H1 (cell line): ENCODE results near the gene LCLAT1. TPM values are rescaled to one million over a fixed set of nuclear protein-coding genes. Genes with fewer than 3 reads are reported as not detected.

Experiments used
- BCL11A ChIP-seq, 2 experiments: IDR thresholded peaks; one replicate each; pipeline ENCODE4 v1.6.1; 2011; ENCODE audit warnings: low read depth in 2 of 2, low read length in 2 of 2, mild to moderate bottlenecking in 2 of 2
- CHD2 ChIP-seq: IDR thresholded peaks from 2 replicates; pipeline ENCODE4 v1.6.1; 2012; ENCODE audit warnings: low read length, improper control_type of control experiment
- E2F6 ChIP-seq: IDR thresholded peaks from 2 replicates; pipeline ENCODE4 v1.6.1; 2012; ENCODE audit warnings: inconsistent platforms
- FOSL1 ChIP-seq: IDR thresholded peaks from 2 replicates; pipeline ENCODE4 v1.6.1; 2011; ENCODE audit warnings: mild to moderate bottlenecking, low read depth, low read length, moderate library complexity; ENCODE audit not compliant: insufficient read depth
- HDAC2 ChIP-seq, 2 experiments: fragments of 300-600 bp in 1 of 2; sonication (generic) in 1 of 2; IDR thresholded peaks; 2 replicates each; pipeline ENCODE4 v1.6.1; 2011 to 2012; ENCODE audit warnings: low read depth in 2 of 2, low read length in 2 of 2, mild to moderate bottlenecking in 2 of 2, moderate library complexity in 2 of 2, borderline replicate concordance in 1 of 2, inconsistent platforms in 1 of 2
- JUN ChIP-seq: IDR thresholded peaks from 2 replicates; pipeline ENCODE4 v1.6.1; 2011; ENCODE audit warnings: low read depth, mild to moderate bottlenecking, improper control_type of control experiment, low read length
- KDM1A ChIP-seq: fragments of 200-600, 300-600 bp; sonication (generic); IDR thresholded peaks from 2 replicates; pipeline ENCODE4 v1.7.1; 2016; ENCODE audit warnings: mild to moderate bottlenecking, low read length, borderline replicate concordance
- PHF8 ChIP-seq: fragments of 200-600 bp; sonication (generic); conservative IDR thresholded peaks from 2 replicates; pipeline ENCODE4 v1.7.1; 2012; ENCODE audit warnings: low read depth, mild to moderate bottlenecking, inconsistent platforms, low read length, moderate library complexity
- SAP30 ChIP-seq: fragments of 300-600 bp; sonication (generic); IDR thresholded peaks from 2 replicates; pipeline ENCODE4 v1.7.1; 2012; ENCODE audit warnings: low read length, moderate library complexity, mild to moderate bottlenecking, inconsistent platforms; ENCODE audit not compliant: insufficient read depth, insufficient replicate concordance
- SIX5 ChIP-seq: IDR thresholded peaks from 2 replicates; pipeline ENCODE4 v1.6.1; 2011; ENCODE audit warnings: mild to moderate bottlenecking, low read depth, low read length
- polyA plus RNA-seq, 7 experiments: library from polyadenylated mRNA; depleted of rRNA in 3 of 7; stranded (reverse) in 5 of 7; unstranded in 2 of 7; fragments of >200 nt in 5 of 7; fragments of 200-250 nt in 2 of 7; gene quantifications; 1 replicate in 5 of 7; 2 replicates in 1 of 7; 4 replicates in 1 of 7; pipeline versions ENCODE4 v1.2.1 to v1.2.3, GENCODE V29; 2011 to 2013; ENCODE audit warnings: missing spikeins in 2 of 7, mixed read lengths in 2 of 7
- total RNA-seq: library from RNA; stranded (reverse); fragmentation: NEBNext Ultra II Directional; extraction: Animal tissue kit (Norgen Biotek cat#: 25700); gene quantifications from 2 replicates; pipeline ENCODE4 v1.2.1, GENCODE V29; 2021
- TF ChIP-seq, protein P1 (sequence below): fragments of 300-600 bp; sonication (generic); IDR thresholded peaks from 2 replicates; pipeline ENCODE4 v1.7.1; 2012; ENCODE audit warnings: low read length, moderate library complexity, mild to moderate bottlenecking, inconsistent platforms; ENCODE audit not compliant: insufficient replicate concordance

Gene LCLAT1
- total and polyA plus RNA-seq, 2 of the 8 experiments (the other 6 are each of a cell fraction or from before 2014, with no cell fraction given) = 7.6 to 22.0 TPM

GRCh38 chr2:30684516-30684915, 237.5 kb downstream of the LCLAT1 start (continued):
- TF ChIP-seq, protein P1, sequence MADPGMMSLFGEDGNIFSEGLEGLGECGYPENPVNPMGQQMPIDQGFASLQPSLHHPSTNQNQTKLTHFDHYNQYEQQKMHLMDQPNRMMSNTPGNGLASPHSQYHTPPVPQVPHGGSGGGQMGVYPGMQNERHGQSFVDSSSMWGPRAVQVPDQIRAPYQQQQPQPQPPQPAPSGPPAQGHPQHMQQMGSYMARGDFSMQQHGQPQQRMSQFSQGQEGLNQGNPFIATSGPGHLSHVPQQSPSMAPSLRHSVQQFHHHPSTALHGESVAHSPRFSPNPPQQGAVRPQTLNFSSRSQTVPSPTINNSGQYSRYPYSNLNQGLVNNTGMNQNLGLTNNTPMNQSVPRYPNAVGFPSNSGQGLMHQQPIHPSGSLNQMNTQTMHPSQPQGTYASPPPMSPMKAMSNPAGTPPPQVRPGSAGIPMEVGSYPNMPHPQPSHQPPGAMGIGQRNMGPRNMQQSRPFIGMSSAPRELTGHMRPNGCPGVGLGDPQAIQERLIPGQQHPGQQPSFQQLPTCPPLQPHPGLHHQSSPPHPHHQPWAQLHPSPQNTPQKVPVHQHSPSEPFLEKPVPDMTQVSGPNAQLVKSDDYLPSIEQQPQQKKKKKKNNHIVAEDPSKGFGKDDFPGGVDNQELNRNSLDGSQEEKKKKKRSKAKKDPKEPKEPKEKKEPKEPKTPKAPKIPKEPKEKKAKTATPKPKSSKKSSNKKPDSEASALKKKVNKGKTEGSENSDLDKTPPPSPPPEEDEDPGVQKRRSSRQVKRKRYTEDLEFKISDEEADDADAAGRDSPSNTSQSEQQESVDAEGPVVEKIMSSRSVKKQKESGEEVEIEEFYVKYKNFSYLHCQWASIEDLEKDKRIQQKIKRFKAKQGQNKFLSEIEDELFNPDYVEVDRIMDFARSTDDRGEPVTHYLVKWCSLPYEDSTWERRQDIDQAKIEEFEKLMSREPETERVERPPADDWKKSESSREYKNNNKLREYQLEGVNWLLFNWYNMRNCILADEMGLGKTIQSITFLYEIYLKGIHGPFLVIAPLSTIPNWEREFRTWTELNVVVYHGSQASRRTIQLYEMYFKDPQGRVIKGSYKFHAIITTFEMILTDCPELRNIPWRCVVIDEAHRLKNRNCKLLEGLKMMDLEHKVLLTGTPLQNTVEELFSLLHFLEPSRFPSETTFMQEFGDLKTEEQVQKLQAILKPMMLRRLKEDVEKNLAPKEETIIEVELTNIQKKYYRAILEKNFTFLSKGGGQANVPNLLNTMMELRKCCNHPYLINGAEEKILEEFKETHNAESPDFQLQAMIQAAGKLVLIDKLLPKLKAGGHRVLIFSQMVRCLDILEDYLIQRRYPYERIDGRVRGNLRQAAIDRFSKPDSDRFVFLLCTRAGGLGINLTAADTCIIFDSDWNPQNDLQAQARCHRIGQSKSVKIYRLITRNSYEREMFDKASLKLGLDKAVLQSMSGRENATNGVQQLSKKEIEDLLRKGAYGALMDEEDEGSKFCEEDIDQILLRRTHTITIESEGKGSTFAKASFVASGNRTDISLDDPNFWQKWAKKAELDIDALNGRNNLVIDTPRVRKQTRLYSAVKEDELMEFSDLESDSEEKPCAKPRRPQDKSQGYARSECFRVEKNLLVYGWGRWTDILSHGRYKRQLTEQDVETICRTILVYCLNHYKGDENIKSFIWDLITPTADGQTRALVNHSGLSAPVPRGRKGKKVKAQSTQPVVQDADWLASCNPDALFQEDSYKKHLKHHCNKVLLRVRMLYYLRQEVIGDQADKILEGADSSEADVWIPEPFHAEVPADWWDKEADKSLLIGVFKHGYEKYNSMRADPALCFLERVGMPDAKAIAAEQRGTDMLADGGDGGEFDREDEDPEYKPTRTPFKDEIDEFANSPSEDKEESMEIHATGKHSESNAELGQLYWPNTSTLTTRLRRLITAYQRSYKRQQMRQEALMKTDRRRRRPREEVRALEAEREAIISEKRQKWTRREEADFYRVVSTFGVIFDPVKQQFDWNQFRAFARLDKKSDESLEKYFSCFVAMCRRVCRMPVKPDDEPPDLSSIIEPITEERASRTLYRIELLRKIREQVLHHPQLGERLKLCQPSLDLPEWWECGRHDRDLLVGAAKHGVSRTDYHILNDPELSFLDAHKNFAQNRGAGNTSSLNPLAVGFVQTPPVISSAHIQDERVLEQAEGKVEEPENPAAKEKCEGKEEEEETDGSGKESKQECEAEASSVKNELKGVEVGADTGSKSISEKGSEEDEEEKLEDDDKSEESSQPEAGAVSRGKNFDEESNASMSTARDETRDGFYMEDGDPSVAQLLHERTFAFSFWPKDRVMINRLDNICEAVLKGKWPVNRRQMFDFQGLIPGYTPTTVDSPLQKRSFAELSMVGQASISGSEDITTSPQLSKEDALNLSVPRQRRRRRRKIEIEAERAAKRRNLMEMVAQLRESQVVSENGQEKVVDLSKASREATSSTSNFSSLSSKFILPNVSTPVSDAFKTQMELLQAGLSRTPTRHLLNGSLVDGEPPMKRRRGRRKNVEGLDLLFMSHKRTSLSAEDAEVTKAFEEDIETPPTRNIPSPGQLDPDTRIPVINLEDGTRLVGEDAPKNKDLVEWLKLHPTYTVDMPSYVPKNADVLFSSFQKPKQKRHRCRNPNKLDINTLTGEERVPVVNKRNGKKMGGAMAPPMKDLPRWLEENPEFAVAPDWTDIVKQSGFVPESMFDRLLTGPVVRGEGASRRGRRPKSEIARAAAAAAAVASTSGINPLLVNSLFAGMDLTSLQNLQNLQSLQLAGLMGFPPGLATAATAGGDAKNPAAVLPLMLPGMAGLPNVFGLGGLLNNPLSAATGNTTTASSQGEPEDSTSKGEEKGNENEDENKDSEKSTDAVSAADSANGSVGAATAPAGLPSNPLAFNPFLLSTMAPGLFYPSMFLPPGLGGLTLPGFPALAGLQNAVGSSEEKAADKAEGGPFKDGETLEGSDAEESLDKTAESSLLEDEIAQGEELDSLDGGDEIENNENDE = no peak
- TF ChIP-seq JUN (no peak), E2F6 (no peak), SIX5 (no peak), PHF8 (no peak), KDM1A (no peak), SAP30 (no peak), BCL11A (IDR thresholded peaks at IDR 0.05; ENCODE audit: low read depth in 2 of 2, low read length in 2 of 2) (no peak), HDAC2 (IDR thresholded peaks at IDR 0.05; ENCODE audit: borderline replicate concordance in 1 of 2, low read depth in 2 of 2, low read length in 2 of 2) (no peak), CHD2 (no peak), FOSL1 (no peak)
